ENCODE results near the gene TAF11L9.
"Not testable (repeated sequence)": the region's sequence is repeated elsewhere in the genome, so short reads cannot be mapped to it uniquely, and the experiment has no call there.

TAF11L9 gene

GRCh38 chr5:17594255-17594654 lies at the start of gene TAF11L9:
TSS of gene TAF11L9 (minus strand) at chr5:17594394.
- not testable (repeated sequence) for DNase-seq

- DNase-seq = no peak
Observed at GRCh38 chr5:17634160-17634559, 40.0 kb upstream of the TAF11L9 start, which contains the start of gene TAF11L14. TSS of gene TAF11L14 (plus strand) at chr5:17634460.

- not testable (repeated sequence) for DNase-seq
Observed at GRCh38 chr5:17631788-17632187, 37.6 kb upstream of the TAF11L9 start, which contains the start of gene TAF11L13. TSS of gene TAF11L13 (plus strand) at chr5:17632088.

GRCh38 chr5:17625686-17626085 lies 31.5 kb upstream of the TAF11L9 start:
- DNase-seq = no peak

GRCh38 chr5:17620627-17621026 lies 26.4 kb upstream of the TAF11L9 start:
- no peak for DNase-seq

GRCh38 chr5:17619354-17619753 lies 25.2 kb upstream of the TAF11L9 start:
- no peak for DNase-seq

GRCh38 chr5:17614872-17615605 lies 20.8 kb upstream of the TAF11L9 start:
- no peak for DNase-seq

GRCh38 chr5:17610092-17610491 lies 15.9 kb upstream of the TAF11L9 start, which contains the start of gene TAF11L12:
TSS of gene TAF11L12 (plus strand) at chr5:17610392.
- not testable (repeated sequence) for DNase-seq

GRCh38 chr5:17607461-17607860 lies 13.3 kb upstream of the TAF11L9 start:
- DNase-seq = not testable (repeated sequence)

GRCh38 chr5:17604951-17605350 lies 10.8 kb upstream of the TAF11L9 start:
- DNase-seq = no peak

GRCh38 chr5:17603880-17604279 lies 9.7 kb upstream of the TAF11L9 start, which contains the start of gene TAF11L11:
TSS of gene TAF11L11 (plus strand) at chr5:17604183.
- DNase-seq = not testable (repeated sequence)

GRCh38 chr5:17597728-17598127 lies 3.5 kb upstream of the TAF11L9 start, which contains the start of gene TAF11L10:
TSS of gene TAF11L10 (minus strand) at chr5:17597828.
- DNase-seq = not testable (repeated sequence)

GRCh38 chr5:17590860-17591259 lies 3.3 kb downstream of the TAF11L9 start, which contains the start of gene TAF11L8:
TSS of gene TAF11L8 (minus strand) at chr5:17590960.
- not testable (repeated sequence) for DNase-seq

- DNase-seq = not testable (repeated sequence)
Observed at GRCh38 chr5:17585658-17586057, 8.5 kb downstream of the TAF11L9 start, which contains the start of gene TAF11L7. TSS of gene TAF11L7 (minus strand) at chr5:17585758.
